Measurements from ENCODE around the gene KLHL33.

- no peak for TF ChIP-seq CTCF (IDR thresholded peaks at IDR 0.05; ENCODE audit: borderline replicate concordance, extremely low read depth, low read length, poor library complexity, severe bottlenecking)
- no peak for TF ChIP-seq EZH2 (IDR thresholded peaks at IDR 0.05; ENCODE audit: borderline replicate concordance, low read depth, low read length, severe bottlenecking)
Measured at GRCh38 chr14:20458031-20458789, 22.2 kb upstream of the KLHL33 start.

Data from DND-41 (cell line).